Renal pelvis (tissue), 12 donors: ENCODE data around the gene KIF20A. TPM values are rescaled to one million over a fixed set of nuclear protein-coding genes. Genes with fewer than 3 reads are reported as not detected.
"Not testable (repeated sequence)": the region's sequence is repeated elsewhere in the genome, so short reads cannot be mapped to it uniquely, and the experiment has no call there.

Source experiments
- DNase-seq: peaks from one replicate; pipeline ENCODE4 v3.0.0-alpha.2; 2013
- long read RNA-seq, 16 experiments: transcript quantifications; one replicate each; lab custom pipeline, GENCODE V29; 2026
- polyA plus RNA-seq, 3 donors: library from polyadenylated mRNA; unstranded; fragments of 120-200 nt; gene quantifications; one replicate each; pipeline ENCODE4 v1.2.1, GENCODE V29; 2013; ENCODE audit not compliant: insufficient read length in 3 of 3

KIF20A gene
- polyA plus RNA-seq, result 10 to 100 TPM; 40.5 to 50.7 (median 41.1) TPM
- long read RNA-seq, donor 1, transcript KIF20A-201 (19 exons, 3,201 nt), result major isoform, 6 of 102 reads
- long read RNA-seq, donor 1, partial matches to known transcripts, result 96 of 102 reads
- long read RNA-seq, donor 1, other reads (novel, unspliced or antisense), result 0 of 102 reads
- long read RNA-seq, donor 2, transcript KIF20A-201 (19 exons, 3,201 nt), result major isoform, 6 of 145 reads
- long read RNA-seq, donor 2, partial matches to known transcripts, result 139 of 145 reads
- long read RNA-seq, donor 2, other reads (novel, unspliced or antisense), result 0 of 145 reads
- long read RNA-seq, donor 3, transcript KIF20A-201 (19 exons, 3,201 nt), result major isoform, 5 of 5 reads
- long read RNA-seq, donor 3, partial matches to known transcripts, result 0 of 5 reads
- long read RNA-seq, donor 3, other reads (novel, unspliced or antisense), result 0 of 5 reads
- long read RNA-seq, donor 4, partial matches to known transcripts, result 95 of 100 reads
- long read RNA-seq, donor 4, other reads (novel, unspliced or antisense), result 0 of 100 reads
- long read RNA-seq, donor 5, partial matches to known transcripts, result 55 of 58 reads
- long read RNA-seq, donor 5, other reads (novel, unspliced or antisense), result 0 of 58 reads
- long read RNA-seq, donor 6, transcript KIF20A-201 (19 exons, 3,201 nt), result major isoform, 8 of 8 reads
- long read RNA-seq, donor 6, partial matches to known transcripts, result 0 of 8 reads
- long read RNA-seq, donor 6, other reads (novel, unspliced or antisense), result 0 of 8 reads
- long read RNA-seq, donor 7, transcript KIF20A-201 (19 exons, 3,201 nt), result major isoform, 8 of 8 reads
- long read RNA-seq, donor 7, partial matches to known transcripts, result 0 of 8 reads
- long read RNA-seq, donor 7, other reads (novel, unspliced or antisense), result 0 of 8 reads
- long read RNA-seq, donor 8, transcript KIF20A-201 (19 exons, 3,201 nt), result major isoform, 5 of 15 reads
- long read RNA-seq, donor 8, partial matches to known transcripts, result 10 of 15 reads
- long read RNA-seq, donor 8, other reads (novel, unspliced or antisense), result 0 of 15 reads
- long read RNA-seq, donor 9, partial matches to known transcripts, result 135 of 139 reads
- long read RNA-seq, donor 9, other reads (novel, unspliced or antisense), result 0 of 139 reads
- long read RNA-seq, donor 10, partial matches to known transcripts, result 0 of 4 reads
- long read RNA-seq, donor 10, other reads (novel, unspliced or antisense), result 0 of 4 reads
- long read RNA-seq, donor 11, partial matches to known transcripts, result 0 of 2 reads
- long read RNA-seq, donor 11, other reads (novel, unspliced or antisense), result 0 of 2 reads
- long read RNA-seq, donor 12, transcript KIF20A-201 (19 exons, 3,201 nt), result major isoform, 11 of 150 reads
- long read RNA-seq, donor 12, partial matches to known transcripts, result 138 of 150 reads
- long read RNA-seq, donor 12, other reads (novel, unspliced or antisense), result 0 of 150 reads
- long read RNA-seq, donor 13, partial matches to known transcripts, result 9 of 19 reads
- long read RNA-seq, donor 13, other reads (novel, unspliced or antisense), result 7 of 19 reads
- long read RNA-seq, donor 14, partial matches to known transcripts, result 5 of 11 reads
- long read RNA-seq, donor 14, other reads (novel, unspliced or antisense), result 0 of 11 reads
- long read RNA-seq, donor 15, partial matches to known transcripts, result 0 of 4 reads
- long read RNA-seq, donor 15, other reads (novel, unspliced or antisense), result 0 of 4 reads
- long read RNA-seq, donor 16, transcript KIF20A-201 (19 exons, 3,201 nt), result major isoform, 8 of 8 reads
- long read RNA-seq, donor 16, partial matches to known transcripts, result 0 of 8 reads
- long read RNA-seq, donor 16, other reads (novel, unspliced or antisense), result 0 of 8 reads

DNA sequence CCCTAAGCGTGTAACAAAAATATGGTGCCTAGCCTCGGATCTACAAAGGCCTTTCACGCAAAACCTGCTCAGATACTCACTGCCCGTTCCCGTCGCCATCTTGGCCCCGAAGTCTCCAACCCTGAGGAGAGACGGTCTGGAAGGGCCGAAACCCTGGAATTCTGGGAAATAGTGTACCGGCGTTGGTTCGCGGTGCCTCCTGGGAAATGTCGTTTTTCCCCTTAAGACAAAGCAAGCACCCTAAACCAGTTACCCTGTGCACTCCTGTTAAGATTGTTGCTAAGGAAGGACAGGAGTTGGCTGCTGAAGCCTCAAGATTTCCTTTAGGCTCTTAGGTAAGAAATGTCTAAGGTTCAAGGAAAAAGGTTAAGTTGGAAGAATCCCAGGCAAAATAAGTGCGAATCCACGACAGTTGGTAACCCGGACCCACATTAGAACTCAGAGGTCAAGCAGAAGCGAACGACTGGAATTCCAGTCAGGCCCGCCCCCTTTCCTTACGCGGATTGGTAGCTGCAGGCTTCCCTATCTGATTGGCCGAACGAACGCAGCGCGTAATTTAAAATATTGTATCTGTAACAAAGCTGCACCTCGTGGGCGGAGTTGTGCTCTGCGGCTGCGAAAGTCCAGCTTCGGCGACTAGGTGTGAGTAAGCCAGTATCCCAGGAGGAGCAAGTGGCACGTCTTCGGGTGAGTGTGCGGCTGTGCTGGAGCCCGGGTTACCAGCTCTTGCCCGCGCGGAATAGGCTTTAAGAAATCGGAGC is at the start of gene KIF20A, which contains the start of gene BRD8:
Gene KIF20A (plus strand): TSS at position 597 of the 761 bp plus-strand sequence. CDS start 569 bp downstream, outside the sequence.
Gene BRD8 (minus strand): TSS at position 115 of the 761 bp plus-strand sequence. CDS start 16 bp downstream, at position 99.
- DNase-seq, result peak; percentile 97

DNA sequence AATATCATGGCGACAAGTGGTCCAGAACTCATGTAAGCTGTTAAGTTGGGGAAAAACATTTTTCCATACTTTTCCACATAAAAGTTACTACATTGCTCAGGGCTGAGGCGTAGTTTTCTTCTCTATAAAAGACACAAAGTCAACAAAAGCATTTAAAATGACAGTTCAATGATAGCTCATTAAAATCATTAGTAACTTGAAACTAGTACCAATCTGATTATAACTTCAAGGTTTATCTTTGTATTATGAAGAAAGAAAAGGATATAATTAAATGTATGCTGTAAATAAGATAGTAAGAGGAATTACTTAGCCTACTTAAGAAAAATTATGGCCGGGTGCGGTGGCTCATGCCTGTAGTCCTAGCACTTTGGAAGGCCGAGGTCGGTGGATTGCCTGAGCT is 49.6 kb upstream of the KIF20A start:
- no peak for DNase-seq

DNA sequence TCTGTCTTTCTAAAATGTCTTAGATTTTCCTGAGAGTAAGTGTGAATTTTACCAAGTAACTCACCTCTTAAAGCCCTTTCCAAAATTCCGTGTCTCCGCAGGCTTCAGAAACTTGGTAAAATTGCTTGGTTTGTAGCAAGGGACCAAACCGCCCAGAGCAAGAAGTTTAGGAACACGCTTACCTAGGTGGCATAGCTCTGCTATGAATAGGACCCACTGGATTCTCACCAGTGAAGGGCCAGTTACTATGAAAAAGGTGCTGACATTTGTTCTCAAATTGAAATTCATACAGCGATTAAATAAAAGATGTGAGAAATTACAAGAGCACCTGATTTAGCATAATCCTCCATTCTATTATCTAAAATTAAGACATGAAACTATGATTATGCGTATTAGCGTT is 46.4 kb upstream of the KIF20A start:
- DNase-seq, result no peak

DNA sequence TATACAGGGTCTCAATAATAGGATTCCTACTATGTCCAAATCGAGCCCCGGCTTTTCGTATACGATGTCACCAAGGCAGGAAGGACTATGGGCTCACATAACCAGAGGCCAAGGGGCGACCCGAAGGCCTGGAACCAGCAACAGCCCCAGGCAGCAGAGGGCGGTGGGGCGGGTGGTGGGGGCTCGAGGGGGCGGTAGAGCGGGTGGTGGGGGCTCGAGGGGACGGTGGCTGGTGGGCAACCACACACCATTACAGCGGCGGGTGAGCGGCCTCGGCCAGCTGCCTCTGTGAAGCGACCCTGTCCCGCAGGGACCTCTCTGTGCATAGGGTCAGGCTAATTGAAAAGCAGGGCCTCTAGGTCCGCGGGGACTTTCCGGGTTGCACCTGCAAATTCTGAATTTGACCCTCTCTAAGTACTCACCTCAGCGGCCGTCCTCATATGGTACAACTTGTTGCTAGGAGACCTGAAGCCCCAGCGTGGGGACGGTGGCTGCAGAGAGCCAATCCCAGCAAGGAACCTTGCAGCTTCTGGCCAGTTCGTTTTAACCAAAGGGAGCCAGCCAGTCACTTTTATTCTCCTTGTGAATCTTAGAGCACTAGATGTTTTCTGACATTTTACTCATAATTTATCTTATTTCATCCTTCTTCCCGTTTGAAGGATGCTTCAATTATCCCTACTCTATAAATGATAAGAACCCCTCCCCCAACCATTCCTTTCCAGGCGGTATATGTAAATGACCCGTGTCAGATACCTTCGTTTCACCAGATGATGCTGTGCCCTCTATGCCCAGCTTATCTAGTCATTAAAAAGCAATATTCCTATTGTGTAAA is 39.7 kb upstream of the KIF20A start, which contains the start of gene NME5:
Gene NME5 (minus strand): TSS at position 480 of the 832 bp plus-strand sequence. CDS start 648 bp downstream, outside the sequence.
- DNase-seq, result peak; percentile 84

DNA sequence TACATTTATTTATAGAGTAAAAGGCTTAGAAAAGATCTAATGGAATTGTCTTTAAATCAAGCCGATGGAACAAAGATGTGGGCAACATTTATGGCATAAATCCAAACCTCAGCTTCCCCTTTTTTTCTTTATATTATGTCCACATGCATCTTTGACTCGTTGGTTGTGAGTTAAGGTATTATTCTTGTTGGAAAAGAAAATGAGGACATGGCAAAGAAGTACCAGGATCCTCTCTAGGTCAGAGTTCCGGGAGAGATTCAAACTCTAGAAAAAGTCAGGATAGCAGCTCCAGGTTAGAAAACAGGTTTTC is 39.2 kb upstream of the KIF20A start:
- DNase-seq, result no peak

DNA sequence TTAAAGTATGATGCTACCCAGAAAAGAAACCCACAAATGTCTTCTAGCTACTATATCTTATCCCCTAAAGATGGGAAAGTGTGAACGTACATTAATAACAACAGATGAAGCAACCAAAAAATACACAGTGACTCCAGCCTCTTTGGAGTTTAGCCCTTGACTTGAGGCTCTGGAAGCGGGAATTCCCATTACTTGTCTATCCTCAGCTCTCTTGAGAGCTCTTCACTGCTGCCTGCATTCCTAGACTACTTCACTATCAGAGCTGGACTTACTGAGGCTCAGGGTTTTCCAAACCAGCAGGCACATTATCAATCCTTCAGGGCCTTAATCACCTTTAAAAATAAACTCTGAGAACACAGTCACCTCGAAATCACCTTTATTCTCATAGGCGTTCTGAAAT is 38.6 kb upstream of the KIF20A start:
- DNase-seq, result no peak

DNA sequence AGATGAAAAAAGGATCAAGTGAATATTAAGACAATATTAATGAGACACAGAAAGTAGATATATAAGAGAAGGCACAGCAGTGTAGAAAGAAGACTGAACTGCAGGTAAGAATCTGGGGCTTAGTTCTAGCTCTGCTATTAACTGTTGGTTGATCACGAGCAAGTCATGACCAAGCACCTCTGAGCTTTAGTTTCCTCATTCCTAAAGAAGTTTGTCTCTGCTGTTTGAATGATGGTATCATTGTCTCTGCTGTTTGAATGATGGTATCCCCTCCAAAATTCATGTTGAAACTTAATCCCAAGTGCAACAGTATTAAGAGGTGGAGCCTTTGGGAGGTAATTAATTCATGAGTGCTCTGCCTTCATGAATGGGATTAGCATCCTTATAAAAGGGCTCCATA is 37.2 kb upstream of the KIF20A start:
- DNase-seq, result no peak

DNA sequence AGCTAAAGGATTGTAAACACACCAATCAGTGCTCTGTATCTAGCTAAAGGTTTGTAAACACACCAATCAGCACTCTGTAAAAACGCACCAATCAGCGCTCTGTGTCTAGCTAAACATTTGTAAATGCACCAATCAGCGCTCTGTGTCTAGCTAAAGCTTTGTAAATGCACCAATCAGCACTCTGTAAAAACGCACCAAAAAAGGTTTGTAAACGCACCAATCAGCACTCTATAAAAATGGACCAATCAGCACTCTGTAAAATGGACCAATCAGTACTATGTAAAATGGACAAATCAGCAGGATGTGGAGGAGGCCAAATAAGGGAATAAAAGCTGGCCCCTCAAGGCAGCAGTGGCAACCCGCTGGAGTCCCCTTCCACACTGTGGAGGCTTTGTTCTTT is 35.3 kb upstream of the KIF20A start:
- not testable (repeated sequence) for DNase-seq

DNA sequence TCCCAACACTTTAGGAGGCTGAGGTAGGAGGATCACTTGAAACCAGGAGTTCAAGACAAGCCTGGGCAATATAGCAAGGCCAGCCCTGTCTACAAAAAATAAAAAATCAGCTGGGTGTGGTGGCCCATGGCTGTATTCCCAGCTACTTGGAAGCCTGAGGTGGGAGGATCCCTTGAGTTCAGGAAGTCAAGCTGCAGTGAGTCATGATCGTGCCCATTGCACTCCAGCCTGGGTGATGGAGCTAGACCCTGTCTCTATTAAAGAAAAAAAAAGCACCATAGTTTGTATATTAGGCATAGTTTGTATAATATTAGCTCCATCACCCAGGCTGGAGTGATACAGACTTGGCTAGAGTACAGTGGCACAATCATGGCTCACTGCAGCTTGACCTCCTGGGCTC is 30.1 kb upstream of the KIF20A start:
- no peak for DNase-seq

DNA sequence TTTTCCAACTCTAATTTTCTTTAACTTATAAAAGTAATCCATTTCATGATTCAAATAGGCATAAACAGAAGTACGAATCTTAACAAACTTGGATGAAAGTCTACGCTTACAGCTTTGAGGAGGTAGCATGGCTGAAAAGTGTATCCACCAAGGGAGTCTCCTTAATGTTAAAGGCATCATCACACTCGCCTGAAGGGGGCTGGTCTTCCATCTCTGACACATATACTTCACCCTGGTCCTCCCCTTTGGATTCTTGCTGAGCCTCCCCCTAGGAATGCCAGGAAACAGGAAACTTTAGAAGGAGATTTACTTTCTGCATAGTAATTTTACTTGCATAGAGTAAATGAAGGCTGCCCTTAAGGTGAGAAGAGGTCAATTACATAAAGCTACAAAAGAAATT is 29.4 kb upstream of the KIF20A start:
- peak; percentile 12 for DNase-seq

DNA sequence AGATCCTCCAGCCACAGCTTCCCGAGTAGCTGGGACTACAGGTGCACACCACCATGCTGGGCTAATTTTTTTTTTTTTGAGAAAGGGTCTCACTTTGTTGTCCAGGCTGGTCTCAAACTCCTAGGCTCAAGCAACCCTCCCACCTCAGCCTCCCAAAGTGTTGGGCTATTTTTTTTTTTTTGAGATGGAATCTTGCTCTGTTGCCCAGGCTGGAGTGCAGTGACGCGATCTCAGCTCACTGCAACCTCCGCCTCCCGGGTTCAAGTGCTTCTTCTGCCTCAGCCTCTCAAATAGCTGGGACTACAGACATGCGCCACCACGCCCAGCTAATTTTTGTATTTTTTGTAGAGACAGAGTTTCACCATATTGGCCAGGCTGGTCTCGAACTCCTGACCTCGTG is 22.9 kb upstream of the KIF20A start:
- not testable (repeated sequence) for DNase-seq

DNA sequence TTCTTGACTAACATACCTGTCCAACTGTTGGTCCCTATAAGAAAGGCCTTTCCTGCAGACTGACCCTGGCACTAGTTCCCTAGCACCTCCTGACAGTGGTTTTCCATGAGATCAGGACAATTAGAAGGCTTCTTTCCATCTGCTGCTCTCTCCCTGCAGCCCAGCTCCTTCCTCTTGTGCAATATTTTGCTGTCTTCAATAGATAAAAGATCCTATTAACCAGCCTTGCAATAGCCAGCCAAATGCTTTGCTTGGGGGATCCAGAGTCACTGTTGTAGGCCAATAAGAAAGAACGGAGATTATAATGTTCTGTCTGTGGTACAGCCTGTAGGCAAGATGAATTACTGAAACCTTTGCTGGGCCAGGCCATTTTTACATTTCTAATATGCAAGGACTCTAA is 21.3 kb upstream of the KIF20A start:
- DNase-seq, result no peak

DNA sequence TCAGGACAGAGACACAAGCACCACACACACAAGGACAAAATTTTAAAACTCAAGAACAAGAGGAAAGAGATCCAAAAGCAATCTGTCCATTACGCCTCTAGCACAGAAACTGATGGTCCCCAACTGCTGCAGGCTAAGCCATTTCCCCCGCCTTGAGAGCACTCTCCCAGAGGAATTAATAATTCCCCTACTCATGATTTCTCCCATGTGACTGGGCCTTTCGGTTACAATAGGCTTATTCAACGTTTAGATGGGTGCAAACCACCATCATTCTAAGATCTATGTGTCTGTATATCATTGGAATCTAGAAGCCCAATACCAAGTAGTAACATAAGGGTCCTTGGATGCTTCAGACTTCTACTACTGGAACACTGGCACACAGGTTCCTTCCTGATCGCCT is 19.2 kb upstream of the KIF20A start:
- no peak for DNase-seq

DNA sequence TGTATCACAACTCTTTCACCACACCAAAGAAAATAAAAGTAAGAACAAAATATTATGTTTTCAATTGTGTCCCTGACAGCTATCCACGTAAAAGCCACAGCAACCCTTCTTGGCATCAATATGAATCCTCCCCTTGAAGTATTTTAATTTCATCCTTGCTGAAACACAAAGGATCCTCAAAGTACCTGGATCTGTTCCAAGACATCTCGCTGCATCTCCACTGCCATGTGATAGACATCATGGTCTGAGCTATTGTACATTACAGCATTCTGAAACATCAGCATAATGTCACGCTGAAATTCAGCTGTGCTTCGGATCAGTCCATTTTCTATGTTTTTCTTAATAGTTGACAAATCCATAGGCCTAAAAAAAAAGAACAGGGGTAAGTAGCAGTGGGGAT is 18.2 kb upstream of the KIF20A start:
- DNase-seq, result no peak

DNA sequence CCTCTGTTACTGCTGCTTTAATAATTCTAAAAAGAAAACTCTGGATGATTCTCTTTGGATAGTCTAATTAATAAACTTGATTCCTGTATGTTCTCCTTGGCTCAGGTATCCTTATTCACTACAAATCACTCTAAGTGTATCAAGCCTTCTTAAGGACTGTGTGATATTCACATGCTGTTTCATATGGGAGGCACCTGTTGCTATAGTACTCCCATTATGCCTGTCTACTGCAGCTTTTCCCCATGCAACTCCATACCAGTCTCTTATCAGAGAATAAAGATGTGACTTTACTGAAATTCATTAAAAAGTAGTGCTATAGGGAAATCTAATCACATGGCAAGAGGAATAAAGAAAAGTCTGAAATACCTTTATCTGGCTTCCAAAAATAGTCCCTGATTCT is 15.2 kb upstream of the KIF20A start:
- no peak for DNase-seq

DNA sequence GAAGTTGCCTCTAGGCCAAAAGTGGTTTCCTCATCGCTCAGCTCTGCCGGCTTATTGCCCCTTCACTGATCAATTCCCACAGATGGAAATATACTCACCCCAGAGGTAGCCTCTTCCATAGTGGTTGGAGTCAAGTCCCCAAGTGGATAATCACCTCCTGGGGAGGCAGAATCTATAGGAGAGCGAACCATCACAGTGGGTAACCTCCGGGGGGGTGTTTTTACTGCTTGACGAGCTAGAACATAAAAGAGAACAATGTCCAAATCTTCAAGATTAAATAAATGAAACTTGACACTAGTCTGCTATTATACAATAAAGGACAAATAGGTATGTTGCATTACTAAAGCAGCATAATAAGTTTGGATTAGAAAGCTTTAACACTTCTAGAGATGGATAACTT is 9.8 kb upstream of the KIF20A start:
- no peak for DNase-seq

DNA sequence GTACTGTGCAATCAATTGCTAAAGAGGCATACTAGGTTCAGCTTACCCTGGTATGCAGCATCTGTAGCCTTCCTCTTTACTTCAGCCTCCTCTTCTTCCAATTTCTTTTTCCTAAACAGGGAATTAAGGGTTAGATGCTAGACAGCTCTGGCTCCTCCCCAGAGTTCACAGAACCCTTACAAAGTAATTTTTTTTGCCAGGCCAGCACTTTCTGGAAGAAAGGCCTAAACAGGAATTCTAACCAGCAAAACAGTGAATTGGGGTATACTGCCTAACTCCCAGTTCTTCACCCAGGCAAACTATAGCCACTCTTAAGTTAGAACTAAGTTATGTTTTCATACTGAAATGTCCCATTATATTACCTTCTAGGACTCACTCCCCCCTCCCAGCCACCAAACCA is 8.6 kb upstream of the KIF20A start:
- no peak for DNase-seq

DNA sequence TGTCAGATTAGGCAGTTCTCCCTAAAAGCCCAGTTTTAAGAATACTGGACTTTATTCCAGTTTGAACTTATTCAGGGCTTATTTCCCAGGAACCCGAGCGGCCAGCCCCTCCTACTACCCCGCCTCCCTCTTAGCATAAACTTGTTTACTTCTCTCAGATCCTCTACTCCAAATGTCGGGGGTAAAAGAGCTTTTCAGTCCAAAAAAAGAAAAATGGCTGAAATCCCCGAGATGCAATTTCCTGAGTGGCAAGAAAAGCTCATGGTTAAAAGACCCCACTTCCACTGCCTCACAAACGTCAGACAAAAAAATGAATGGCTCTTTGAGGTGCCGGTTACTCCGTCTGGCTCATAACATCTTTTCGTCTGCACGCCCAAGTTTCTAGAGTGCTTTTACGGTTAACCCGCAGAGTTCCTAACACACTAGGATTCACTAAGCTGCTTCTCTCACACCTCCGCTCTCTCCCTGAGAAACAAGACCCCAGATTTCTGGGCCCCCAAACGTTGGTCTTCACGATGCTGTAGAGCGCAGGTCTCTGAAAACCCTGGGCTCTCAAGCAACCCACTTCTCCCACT is 884 bp upstream of the KIF20A start:
- peak; percentile 38 for DNase-seq
